GM10847 (cell line): ENCODE results near the gene EIF2S1.

Experiments
- POLR2A ChIP-seq: IDR thresholded peaks from 2 replicates; pipeline ENCODE4 v1.6.1; 2011; ENCODE audit not compliant: insufficient read length; ENCODE audit errors: extremely low read depth

EIF2S1 gene

DNA sequence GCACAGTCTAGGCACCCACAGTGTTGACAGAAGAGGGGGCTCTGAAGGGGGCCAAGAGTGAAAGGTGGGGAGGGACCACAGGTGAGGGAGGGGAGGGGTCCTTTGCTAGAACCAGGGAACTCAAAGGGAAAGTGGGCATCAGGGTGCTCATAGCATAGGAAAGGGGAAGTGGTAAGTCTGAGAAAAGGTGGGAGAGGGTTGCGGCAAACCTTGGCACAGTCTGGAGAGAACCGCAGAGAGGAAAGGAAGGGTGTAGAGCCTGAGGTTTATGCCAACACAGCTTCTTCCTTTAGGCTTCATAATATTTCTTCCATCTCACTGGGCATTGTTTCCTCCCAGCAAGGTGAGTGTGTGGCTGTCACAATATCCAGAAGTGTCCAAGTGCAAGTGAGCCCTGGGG is 63.3 kb downstream of the EIF2S1 start:
- TF ChIP-seq POLR2A: no peak

DNA sequence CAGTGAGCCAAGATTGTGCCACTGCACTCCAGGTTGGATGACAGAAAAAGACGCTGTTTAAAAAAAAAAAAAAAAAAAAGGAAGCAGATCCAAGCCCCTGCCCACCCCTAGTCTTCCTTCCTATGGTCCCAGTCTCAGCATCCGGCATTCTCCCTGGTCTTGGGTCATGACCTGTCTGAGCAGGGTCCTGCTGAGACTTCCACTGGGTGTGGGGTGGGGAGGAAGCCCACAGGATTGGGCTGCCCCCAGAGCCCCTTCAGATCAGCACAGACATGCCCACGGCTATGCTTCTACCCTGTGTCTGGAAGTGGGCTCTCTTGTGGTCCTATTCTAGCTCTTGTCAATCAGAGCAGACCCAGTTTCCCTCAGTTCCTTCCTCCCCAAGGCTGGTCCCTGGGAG is 64.4 kb downstream of the EIF2S1 start:
- no peak for TF ChIP-seq POLR2A

DNA sequence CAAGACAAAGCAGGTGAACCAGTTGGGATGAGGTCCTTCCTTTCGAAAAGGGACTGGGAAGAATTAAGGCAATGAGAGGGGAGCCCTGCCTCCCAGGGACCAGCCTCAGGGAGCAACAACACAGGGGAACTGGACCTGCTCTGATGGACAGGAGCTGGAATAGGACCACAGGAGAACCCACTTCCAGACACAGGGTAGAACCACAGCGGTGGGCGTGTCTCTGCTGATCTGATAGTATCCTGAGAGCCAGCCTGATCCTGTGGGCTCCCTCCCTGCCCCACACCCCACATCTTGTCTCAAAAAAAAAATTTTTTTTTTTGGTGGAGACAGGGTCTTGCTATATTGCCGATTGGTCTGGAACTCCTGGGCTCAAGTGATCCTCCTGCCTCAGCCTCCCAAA is 65.5 kb downstream of the EIF2S1 start:
- TF ChIP-seq POLR2A: no peak

DNA sequence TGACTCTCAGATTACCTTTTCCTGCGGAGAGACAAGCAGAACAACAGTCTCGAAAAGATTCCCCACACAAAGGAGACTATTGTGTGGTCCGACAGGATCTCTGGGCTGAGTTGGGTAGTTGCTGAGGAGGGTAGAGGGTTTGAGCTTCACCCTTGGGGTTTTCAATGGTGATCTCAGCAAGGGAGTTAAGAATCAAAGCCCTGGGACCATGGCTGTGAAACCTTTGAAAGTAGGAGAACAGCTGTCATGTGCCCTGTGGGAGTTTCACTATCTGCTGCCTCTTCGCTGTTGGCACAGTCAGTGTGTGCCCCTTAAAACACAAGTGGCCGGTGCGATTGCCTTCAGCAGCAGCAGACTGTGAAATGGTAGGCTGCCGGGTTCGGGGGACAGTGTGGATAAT is 66.0 kb downstream of the EIF2S1 start:
- no peak for TF ChIP-seq POLR2A

DNA sequence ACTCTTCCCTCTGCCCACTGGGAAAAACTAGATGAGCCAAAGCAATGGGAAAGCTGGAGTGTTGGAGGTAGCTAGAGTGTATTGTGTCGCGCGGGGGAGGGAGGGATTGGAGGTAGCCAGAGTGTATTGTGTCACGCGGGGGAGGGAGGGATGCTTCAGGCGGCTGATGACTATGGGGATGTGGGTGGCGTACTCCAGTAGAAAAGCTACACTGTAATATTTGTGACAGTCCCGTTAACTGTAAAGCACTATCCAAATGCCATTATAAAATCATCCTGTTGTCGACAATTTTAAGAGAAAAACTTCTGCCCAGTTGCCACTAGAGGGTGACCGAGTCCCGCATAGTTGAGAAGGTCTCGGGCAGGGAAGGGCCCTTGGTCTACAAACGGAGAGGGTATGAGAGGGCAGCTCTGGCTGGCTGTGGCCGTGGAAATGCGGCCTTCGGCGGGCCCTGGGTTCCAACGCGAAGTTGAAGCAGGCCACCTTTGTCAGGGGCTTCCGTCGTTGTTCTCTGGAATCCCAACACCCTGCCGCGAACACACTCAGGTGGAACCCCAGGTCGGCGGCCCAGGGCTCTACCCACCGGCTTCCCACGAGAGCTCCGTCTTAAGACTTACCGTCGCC is 67.0 kb downstream of the EIF2S1 start:
- no peak for TF ChIP-seq POLR2A

DNA sequence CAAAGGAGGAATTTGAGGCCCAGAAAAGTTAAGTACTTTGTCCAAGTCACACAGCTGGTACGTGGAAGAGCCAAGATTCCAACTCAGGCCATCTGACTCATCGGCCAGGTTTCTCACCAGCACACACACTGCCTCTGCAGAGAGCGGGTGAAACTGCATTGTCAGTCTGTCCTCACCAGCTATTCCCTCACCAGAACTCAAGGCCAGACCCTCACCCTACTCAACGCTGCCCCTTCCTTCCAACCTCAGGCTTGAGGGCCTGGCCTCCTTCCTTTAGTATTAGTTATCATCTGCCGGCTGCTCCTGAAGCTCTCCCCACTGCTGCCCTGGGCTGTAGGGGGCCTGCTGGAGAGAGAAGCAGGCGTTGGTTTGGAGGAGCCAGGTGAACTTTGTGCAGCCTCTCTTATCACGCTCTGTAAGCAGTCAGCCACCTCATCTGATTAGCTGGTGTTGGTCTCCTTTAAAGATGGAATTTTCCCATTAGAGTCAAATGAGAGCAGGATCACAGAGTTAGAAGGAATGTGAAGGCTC is 68.4 kb downstream of the EIF2S1 start:
- TF ChIP-seq POLR2A: no peak

DNA sequence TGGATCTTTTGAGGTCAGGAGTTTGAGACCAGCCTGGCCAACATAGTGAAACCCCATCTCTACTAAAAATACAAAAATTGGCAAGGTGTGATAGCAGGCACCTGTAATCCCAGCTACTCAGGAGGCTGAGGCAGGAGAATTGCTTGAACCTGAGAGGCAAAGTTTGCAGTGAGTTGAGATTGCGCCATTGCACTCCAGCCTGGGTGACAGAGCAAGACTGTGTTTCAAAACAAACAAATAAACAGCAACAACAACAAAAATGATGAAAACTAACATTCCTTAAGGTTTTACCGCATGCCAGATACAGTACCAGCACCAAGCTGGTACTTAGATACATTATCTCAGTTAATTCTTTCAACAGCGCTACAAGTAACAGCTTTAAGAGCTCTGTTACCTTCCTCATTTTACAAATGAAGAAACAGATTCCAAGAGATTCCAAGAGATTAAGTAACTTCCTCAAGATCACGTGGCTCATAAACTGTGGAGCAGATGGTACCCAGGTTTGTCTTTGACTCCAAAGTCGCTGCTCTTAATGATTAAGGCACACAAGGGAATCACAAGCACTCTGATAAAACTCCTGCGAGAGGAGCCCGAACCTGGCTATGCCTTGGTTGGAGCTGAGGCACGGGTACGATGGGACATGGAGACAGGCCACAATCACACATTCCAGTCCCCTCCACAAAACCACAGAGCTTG is 69.5 kb downstream of the EIF2S1 start:
- no peak for TF ChIP-seq POLR2A

DNA sequence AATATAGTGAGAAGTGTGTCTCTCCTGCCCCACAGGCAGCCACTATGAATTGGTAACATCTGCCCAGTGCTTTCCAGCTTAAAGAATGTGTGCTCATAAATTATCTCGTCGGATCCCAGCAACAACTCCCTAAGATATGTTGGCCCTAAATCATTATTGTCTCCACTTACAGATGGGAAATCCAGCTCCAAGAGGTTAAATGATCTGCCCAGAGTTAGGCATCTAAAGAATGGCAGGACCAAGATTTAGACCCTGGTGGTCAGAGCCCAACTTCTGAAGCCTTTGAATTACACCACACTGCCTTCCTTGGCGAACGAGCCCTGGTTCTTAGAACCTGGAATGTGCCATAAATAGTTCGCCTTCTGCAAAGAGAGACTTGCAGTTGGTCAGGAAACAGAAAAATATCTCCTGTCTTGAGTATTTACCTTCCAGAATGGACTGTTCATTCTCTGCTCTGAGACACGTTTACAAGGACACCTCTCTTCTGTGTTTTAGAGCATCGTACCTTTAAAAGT is 72.0 kb downstream of the EIF2S1 start:
- no peak for TF ChIP-seq POLR2A

DNA sequence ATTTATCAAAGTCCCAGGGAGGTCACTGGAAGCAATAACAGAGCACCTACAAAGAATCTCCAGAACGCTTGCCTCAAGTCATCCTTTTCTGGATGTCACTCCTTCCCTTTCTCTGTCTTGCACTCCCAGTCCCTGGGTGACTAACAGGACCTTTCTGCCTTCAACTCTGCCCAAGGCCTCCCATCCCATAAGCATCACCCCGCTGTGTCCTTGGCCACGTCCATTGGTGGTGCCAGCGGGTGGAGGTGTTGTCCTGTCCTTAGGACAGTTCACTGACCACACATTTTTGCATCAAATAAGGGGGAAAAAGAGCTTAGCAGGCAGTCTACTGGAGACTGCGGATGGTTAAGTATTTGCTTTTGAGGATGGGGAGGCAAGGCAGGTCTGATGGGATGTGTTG is 75.5 kb downstream of the EIF2S1 start:
- no peak for TF ChIP-seq POLR2A
